Measurements from ENCODE around the gene TOP2A. TPM values are rescaled to one million over a fixed set of nuclear protein-coding genes. Genes with fewer than 3 reads are reported as not detected.
A peak's percentile ranks its signal among the peaks of the same experiment; 100 is the strongest.

The TOP2A gene
- total and polyA plus RNA-seq, 9 of the 15 experiments (the other 6 are each of a cell fraction or from before 2014, with no cell fraction given) = 133 to 347 (median 259) TPM

DNA sequence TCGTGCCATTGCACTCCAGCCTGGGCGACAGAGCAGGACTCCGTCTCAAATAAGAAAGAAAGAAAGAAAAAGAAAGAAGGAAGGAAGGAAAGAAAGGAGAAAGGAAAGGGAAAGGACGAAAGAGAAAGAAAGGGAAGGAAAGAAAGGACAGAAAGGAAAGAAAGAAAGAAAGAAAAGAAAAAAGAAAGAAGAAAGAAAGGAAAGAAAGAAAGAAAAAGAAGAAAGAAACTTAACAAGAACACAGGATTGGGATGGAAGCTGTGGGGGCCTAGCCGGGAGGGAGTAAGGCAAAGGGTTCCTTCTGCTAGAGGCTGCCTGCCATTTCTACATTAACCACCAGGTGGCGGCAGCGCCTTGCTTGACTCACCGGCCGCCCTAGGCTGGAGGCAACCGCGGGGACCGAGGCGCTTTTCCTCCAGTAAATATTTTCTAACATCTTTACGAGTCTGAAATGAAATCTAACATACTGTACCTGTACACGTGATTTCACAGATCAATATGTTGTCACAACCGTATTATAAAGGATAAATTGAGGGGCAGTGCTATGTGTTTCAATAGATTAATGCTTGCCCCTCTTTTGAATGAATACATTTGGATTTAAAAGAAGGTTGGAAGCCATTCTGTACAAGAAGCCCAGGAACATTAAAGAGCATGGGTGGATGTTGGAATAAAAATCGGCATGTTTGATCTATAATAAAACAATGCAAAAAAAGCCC lies 59.2 kb downstream of the TOP2A start (continued):
- TF ChIP-seq ZNF318 (IDR thresholded peaks at IDR 0.05; ENCODE audit: borderline replicate concordance in 1 of 2, low read depth in 1 of 2) (no peak), HNRNPL (IDR thresholded peaks at IDR 0.05; ENCODE audit: low read depth, low read length) (no peak), PRPF4 (IDR thresholded peaks at IDR 0.05; ENCODE audit: insufficient read depth, low read depth, low read length, poor library complexity, severe bottlenecking) (no peak), NONO (IDR thresholded peaks at IDR 0.05; ENCODE audit: low read depth in 2 of 2, low read length in 1 of 2) (no peak), ZNF436 (CRISPR knock-in tag; IDR thresholded peaks at IDR 0.05) (no peak), NR2C2 (CRISPR knock-in tag; IDR thresholded peaks at IDR 0.05) (no peak), NR2C2 (tag; IDR thresholded peaks at IDR 0.05) (no peak), SAP30 (IDR thresholded peaks at IDR 0.05; ENCODE audit: borderline replicate concordance, insufficient read depth, low read depth, low read length, poor library complexity, severe bottlenecking) (no peak), ZNF274 (IDR thresholded peaks at IDR 0.05; ENCODE audit: borderline replicate concordance, low read depth, low read length) (no peak), SMAD3 (CRISPR knock-in tag; conservative IDR thresholded peaks at IDR 0.05) (no peak), SMARCA5 (IDR thresholded peaks at IDR 0.05) (0 out of 2 replicates have a peak, but pooled peaks have one; percentile 24), HDAC2 (IDR thresholded peaks at IDR 0.05) (0 out of 2 replicates have a peak, but pooled peaks have one; percentile 12), CEBPB (tag; IDR thresholded peaks at IDR 0.05) (no peak), HMGN3 (IDR thresholded peaks at IDR 0.05; ENCODE audit: borderline replicate concordance, extremely low read depth, insufficient read length, low read depth, low read length) (no peak), MYNN (IDR thresholded peaks at IDR 0.05) (no peak), MYNN (CRISPR knock-in tag; IDR thresholded peaks at IDR 0.05) (no peak), ZNF212 (CRISPR knock-in tag; IDR thresholded peaks at IDR 0.05) (no peak), ZKSCAN8 (CRISPR knock-in tag; IDR thresholded peaks at IDR 0.05) (no peak), SREBF1 (IDR thresholded peaks at IDR 0.05; ENCODE audit: borderline replicate concordance, low read depth, low read length) (no peak)
